Cerebellar nuclear complex (tissue), 1 donor: Measurements from ENCODE around the gene AXIN1.
"Not testable (repeated sequence)": the region's sequence is repeated elsewhere in the genome, so short reads cannot be mapped to it uniquely, and the experiment has no call there.

Experiments used
- DNase-seq, 2 experiments: peaks; one replicate each; lab custom pipeline; 2025; lab: John Stamatoyannopoulos, UW

AXIN1 gene, protein sequence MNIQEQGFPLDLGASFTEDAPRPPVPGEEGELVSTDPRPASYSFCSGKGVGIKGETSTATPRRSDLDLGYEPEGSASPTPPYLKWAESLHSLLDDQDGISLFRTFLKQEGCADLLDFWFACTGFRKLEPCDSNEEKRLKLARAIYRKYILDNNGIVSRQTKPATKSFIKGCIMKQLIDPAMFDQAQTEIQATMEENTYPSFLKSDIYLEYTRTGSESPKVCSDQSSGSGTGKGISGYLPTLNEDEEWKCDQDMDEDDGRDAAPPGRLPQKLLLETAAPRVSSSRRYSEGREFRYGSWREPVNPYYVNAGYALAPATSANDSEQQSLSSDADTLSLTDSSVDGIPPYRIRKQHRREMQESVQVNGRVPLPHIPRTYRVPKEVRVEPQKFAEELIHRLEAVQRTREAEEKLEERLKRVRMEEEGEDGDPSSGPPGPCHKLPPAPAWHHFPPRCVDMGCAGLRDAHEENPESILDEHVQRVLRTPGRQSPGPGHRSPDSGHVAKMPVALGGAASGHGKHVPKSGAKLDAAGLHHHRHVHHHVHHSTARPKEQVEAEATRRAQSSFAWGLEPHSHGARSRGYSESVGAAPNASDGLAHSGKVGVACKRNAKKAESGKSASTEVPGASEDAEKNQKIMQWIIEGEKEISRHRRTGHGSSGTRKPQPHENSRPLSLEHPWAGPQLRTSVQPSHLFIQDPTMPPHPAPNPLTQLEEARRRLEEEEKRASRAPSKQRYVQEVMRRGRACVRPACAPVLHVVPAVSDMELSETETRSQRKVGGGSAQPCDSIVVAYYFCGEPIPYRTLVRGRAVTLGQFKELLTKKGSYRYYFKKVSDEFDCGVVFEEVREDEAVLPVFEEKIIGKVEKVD

DNA sequence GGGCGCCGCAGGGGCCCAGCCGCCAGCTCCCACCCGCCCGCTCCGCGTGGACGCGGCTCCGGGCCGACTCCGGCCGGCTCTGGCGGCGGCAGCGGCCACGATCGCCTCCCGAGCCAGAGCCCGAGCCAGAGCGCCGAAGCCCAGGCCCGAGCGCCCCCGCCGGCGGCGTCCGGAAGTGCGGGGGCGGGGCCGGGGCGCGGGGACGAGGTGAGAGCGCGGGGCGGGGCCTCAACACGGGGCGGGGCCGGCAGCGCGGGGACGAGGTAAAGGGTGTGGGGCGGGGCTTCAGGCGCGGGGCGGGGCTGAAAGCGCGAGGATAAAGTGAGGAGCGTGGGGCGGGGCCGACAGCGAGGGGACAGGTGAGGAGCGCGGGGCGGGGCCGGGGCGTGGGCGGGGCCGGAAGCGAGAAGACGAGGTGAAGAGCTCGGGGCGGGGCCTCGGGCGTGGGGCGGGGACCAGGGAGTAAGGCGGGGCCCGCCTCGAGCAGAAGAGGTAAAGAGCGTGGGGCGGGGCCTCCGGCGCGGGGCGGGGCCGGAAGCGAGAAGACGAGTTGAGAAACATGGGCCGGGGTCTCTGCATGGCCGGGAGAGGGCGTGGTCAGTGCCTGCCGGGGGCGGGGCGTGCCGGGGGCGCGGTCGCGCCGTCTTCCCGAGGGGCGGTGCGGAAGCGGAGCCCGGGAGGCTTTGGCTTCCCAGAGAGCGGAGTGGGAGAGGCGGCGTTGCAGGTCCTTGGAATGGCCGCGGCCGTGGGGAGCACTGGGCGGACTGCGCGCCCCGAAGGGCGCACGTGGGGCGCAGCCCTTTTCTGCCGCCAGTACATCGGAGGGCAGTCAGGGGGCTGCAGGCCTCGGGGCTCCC, at the start of gene AXIN1:
Gene AXIN1 (minus strand): TSS at position 177 of the 857 bp plus-strand sequence. CDS start 5,698 bp downstream, outside the sequence.
- peak; percentile 30 to 72 for DNase-seq

DNA sequence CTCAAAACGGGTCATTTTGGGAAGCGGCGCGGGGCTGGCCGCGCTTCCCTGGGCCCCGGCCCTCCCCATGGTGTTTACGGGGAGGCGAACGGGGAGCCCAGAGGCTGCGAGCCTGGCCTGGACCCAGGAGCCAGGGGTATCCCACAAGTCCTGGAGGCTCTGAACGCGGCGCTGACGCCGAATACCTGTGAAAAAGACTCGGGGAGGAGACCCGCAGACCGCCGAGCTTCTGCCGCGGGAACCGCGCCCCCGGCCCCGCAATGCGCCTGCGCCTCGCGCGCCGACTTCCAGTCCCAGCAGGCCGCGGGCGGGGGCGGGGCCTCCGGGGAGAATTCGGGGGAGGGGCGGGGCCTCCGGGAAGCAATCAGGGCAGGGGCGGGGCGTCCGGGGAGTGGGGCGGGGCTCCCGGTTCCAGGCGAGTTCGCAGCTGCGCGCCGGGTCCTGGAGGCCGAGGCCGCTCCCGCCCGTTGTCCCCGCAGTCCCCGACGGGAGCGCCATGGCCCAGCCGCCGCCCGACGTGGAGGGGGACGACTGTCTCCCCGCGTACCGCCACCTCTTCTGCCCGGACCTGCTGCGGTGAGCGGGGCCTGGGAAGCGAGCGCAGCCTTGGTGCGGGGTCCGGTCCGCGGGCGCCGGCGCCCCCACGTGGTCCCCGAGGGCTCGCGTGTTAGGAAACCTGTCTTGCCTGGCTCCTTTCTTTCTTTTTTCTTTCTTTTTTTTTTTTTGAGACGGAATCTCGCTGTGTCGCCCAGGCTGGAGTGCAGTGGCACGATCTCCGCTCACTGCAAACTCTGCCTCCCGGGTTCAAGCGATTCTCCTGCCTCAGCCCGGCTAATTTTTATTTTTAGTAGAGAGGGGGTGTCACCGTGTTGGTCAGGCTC, 49.2 kb upstream of the AXIN1 start, which contains the start of gene DECR2:
Gene DECR2 (plus strand): TSS at position 418 of the 881 bp plus-strand sequence. CDS start 79 bp downstream, at position 497.
- peak in 1 of 2 experiments; percentile 50 for DNase-seq

DNA sequence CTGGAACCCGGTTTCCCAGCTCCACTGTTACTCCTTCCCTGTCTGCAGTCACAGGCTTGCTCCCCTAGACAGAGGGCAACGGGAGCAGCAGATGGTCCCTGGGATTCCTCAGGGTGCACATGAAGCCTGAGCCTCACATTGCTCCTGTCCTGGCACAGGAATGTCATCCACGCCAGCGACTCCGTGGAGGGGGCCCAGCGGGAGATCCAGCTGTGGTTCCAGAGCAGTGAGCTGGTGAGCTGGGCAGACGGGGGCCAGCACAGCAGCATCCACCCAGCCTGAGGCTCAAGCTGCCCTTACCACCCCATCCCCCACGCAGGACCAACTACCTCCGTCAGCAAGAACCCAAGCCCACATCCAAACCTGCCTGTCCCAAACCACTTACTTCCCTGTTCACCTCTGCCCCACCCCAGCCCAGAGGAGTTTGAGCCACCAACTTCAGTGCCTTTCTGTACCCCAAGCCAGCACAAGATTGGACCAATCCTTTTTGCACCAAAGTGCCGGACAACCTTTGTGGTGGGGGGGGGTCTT, 47.6 kb upstream of the AXIN1 start:
- DNase-seq = no peak

DNA sequence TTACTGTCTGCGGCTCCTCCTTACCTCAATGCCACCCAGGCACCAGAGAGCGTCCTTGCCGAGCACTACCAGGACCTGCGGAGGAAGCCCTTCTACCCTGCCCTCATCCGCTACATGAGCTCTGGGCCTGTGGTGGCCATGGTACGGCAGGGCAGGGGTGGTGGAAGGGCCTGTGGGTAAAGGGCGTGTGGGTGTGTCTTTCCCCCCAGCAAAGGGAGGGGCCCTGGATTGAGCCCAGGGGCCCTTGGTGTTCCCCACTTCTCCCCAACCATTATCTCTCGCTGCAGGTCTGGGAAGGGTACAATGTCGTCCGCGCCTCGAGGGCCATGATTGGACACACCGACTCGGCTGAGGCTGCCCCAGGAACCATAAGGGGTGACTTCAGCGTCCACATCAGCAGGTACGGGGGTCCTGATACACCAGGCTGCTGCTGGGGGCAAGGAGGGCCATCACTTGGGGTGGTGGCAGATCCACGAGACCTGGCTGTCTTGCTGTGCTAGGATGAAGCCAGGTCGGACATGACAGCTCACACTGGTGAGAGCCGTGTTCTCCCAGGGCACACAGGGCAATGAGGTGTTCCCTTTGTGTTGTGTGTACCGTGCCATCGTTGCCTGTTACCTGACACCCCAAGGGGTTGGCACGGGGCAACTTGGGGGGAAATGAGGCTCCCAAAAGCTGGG, 47.0 kb upstream of the AXIN1 start:
- DNase-seq = no peak

DNA sequence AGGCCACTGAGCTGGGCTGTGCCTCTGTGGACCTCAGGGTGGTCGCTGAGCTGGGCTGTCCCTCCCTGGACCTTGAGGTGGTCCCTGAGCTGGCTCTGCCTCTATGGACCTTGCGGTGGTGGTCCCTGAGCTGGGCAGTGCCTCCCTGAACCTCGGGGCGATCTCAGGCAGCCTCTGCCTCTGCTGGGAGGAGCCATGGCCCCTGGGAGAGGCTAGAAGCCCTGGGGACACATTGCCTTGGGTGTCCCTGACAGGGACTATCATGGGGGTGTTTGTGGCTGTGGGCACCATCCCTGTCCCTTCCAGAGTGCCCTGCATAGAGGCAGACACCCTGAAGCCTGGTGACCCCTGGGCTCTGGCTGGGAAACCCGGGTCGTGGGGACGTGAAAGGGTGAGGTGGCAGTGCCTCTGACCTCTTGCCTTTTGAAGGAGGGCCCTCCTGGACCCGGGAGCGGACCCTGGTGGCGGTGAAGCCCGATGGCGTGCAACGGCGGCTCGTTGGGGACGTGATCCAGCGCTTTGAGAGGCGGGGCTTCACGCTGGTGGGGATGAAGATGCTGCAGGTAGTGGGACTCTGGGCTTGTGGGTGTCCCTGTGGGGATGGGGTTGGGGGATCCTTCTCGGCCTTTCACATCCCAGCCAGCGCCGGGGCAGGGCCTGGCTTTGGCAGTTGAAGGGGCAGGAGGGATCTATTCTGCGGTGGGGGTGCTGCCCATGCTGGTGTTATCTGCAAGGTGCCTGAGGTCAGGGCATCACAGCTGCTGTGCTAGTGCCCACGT, 46.2 kb upstream of the AXIN1 start:
- no peak for DNase-seq

DNA sequence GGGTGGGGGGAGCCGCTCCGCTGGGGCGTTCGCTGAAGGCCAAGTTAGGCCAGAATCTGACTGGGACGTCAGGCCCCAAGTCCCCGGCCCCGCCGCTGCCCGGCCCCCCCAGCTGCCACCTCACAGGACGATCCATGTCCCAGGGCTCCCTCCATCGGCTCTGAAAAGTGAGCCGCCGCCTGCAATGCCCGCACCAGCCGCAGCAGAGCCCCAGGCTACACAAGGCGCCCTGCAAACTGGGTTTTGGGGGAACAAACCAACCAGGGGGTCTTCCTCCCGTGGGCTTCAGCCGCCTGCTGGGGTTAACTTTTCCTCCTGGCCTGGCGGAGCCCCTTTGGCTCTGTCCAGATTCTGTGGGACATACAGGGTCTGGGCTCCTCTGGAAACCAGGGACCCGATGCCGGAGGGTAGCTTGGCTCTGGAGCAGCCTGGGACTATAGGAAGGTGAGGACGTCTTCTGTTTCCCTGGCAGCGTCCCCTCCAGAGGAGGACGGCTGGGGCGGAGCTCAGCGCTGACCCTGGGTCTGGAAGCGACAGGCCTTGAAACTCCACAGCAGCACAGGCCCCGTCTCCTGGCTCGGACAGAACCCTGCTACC, 45.3 kb upstream of the AXIN1 start:
- no peak for DNase-seq

DNA sequence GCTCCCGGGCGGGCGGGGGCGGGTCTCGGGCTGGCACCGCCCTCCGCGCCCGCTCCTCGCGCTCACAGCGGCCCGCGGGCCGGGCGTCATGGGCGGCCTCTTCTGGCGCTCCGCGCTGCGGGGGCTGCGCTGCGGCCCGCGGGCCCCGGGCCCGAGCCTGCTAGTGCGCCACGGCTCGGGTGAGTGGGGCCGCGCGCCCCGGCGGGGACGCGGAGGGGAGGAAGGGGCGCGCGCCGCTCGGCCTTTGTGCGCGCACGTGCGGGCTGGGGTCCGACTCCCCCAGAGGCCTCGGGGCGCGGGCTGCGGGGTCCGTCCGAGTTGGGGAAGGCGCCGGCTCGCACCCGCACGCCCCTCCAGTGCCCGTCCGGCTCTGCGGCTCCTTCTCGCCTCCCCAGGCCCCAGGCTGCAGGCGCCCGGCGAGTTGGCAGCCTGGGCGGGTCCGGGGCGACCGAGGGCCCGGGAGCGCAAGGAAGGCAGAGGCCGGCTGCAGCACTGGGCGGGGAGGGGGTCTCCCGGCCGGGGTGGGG, 44.7 kb upstream of the AXIN1 start, which contains the start of gene NME4:
Gene NME4 (plus strand): TSS at position 65 of the 527 bp plus-strand sequence. CDS start 24 bp downstream, at position 89.
- DNase-seq = no peak

DNA sequence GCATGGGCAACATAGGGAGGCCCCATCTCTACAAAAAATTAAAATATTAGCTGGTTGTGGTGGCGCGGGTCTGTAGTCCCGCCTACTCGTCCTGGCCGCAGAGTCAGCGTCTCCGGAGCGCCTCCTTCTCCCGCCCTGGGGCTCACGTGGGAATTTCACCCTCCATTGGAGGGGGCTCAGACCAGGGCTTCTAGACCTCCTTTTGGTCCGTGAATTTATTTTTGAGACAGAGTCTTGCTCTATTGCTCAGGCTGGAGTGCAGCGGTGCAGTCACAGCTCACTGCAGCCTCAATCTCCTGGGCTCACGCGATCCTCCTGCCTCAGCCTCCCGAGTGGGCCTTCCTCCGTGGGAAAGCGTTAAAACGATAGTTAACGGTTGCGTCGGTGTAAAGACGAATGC, 44.1 kb upstream of the AXIN1 start:
- DNase-seq = no peak

DNA sequence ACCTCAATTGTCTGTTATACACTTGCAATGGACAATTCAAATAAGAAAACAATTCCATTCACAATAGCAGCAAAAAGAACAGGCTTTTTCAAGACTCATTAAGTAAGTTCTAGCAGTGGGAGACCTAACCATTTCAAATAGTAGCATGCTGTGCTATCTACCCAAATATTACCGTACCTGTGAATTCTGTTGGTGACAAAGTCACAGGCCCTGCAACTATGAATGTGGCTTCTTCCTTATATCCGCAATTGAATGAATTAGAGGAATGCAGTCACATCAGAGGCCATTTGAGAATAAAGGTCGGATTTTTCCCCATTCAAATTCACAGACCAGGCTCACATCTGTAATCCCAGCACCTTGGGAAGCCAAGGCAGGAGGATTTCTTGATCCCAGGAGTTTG, 43.7 kb upstream of the AXIN1 start:
- DNase-seq = no peak

DNA sequence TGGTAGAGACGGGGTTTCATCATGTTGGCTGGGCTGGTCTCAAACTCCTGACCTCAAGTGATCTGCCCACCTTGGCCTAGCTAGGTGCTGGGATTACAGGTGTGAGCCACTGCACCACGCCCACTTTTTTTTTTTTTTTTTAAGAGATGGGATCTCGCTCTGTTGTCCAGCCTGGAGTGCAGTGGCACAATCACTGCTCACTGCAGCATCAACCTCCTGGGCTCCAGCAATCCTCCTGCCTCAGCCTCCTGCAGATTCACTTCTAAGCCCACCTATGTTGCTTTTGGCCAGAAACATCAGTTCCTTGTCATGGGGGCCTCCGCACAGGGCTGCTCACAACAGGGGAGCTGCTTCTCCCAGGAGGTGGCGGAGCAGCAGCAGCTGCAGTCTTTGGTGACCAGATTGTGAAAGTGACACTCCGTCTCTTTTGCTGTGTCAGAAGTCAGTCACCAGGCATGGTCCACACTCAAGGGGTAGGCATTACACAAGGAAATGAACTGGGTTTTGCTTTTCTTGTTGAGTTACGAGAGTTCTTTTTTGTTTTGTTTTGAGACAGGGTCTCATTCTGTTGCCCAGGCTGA, 40.0 kb upstream of the AXIN1 start:
- no peak for DNase-seq

DNA sequence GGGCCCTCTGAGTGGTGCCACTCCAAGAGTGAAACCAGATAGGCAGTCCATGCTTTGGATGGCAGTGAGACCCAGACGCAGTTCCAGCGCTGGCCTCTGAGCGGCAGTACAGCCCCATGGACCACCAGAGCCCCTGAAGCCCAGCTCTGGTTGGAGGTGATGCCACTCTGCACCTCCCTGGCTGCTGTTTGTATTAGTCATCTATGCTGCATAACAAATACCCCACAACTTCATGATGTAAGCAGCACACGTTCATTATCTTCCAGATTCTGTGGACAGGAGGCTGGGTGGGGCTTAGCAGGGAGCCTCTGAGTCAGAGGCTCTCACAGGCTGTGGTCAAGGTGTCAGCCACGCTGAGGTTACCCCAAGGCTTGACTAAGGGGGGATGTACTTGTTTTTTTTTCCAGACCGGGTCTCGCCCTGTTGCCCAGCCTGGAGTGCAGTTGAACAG, 39.4 kb upstream of the AXIN1 start:
- DNase-seq = no peak

DNA sequence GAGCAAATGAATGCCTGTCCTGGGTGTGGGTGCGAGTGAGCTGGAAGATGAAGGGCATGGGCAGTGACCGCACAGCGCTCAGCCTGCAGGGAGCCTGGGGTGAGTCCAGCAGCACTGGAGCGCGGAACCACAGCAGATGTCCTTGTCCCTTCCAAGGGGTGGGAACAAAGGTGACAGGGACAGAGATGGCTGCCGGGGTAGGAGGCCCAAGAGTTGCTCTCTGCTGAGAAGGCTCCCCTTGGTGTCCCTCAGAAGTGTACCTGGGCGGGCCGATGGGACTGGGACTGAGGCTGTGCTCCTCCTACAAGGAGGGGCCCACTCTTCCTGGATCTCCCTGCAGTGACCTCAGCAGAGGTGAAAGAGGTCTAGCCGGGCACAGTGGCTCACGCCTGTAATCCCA, 36.8 kb upstream of the AXIN1 start:
- DNase-seq = no peak

DNA sequence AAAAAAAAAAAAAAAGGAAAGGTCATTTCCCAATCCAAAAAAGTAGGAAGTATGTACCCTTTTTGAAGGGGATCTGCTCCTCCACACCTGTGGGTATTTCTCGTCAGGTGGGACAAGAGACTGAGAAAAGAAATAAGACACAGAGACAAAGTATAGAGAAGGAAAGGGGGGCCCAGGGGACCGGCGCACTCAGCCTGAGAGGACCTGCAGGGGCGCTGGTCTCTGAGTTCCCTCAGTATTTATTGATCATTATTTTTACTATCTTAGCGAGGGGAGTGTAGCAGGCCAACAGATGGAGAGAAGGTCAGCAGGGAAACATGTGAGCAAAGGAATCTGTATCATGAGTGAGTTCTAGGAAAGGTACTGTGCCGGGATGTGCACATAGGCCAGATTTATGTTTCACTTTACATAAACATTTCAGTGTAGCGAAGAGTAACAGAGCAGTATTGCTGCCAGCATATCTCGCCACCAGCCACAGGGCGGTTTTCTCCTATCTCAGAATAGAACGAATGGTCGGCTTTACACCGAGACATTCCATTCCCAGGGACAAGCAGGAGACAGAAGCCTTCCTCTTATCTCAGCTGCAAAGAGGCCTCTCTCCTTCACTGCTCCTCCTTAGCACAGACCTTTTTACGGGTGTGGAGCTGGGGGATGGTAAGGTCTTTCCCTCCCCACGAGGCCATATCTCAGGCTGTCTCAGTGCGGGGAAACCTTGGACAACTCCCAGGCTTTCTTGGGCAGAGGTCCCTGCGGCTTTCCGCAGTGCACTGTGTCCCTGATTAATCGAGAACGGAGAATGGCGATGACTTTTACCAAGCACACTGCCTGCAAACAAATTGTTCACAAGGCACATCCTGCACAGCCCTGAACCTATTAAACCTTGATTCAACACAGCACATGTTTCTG, 35.5 kb upstream of the AXIN1 start:
- DNase-seq = not testable (repeated sequence)

DNA sequence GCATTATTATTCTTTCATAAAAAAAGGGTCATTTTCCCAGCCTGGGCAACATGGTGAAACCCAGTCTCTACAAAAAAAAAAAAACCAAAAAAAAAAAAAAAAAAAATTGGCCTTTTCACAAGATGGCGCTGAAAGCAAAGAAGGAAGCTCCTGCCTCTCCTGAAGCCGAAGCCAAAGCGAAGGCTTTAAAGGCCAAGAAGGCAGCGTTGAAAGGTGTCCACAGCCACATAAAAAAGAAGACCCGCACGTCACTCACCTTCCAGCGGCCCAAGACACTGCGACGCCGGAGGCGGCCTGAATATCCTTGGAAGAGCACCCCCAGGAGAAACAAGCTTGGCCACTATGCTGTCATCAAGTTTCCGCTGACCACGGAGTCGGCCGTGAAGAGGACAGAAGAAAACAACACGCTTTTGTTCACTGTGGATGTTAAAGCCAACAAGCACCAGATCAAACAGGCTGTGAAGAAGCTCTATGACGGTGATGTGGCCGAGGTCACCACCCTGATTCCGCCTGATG, 34.2 kb upstream of the AXIN1 start:
- DNase-seq = no peak

DNA sequence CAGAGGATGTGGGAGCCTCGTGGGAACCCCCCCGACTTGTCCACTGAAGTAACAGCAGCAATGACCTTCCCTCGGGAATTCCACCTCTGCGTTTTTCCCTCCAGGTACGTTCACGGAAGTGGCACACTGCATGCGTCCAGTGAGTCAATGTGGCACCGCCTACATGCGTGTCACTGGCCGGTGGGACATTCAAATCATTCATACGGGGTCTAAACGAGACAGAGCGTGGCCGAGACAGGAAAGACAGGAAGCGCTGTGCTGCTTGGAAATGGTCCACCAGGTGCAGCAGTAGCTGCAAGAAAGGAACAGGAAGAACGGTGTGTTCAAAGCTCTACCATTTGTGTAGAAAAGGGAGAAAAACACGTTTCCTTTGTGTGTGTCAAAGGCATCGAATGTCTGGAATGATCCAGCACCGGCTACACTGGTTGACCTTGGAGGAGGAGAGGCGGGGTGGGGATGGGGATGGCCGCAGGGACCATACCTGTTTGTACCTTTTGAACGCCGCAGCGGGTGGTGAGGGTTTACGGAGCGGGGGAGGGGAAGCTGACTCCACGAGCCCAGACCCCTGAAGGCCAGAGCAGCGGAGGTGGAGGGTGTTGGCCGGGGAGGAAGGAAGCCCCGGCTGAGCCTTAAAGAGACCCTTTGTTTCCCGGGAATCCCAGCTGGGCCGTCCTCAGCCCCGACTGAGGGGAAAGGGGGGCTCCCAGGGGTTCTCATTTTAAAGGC, 31.0 kb upstream of the AXIN1 start:
- no peak for DNase-seq
